ENCODE results near the gene SPACA1. TPM values are rescaled to one million over a fixed set of nuclear protein-coding genes. Genes with fewer than 3 reads are reported as not detected.

Gene SPACA1
- total RNA-seq, 4 donors from 2014 or later = not detected

DNA sequence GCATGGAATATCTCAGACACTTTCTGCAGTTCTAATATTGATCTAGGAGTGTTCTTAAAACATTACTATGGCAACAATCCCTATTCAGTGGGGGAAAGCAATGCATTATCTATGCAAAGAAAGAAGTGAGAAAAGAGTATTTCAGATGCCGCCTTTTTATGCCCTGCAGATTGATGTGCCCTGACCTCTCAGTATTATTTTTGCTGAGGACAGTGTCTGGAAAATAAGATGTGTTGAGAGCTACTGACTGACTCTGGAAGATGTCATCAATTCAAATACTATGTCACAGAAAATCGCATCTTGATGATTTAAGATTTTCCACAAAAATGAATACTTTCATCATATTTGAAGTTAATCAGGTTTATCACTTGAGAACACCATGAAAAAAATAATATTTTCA is 22.9 kb upstream of the SPACA1 start:
- H3K36me3 ChIP-seq = no peaks in the 10 kb centered on the region
- no peak for DNase-seq
- no peak overlapping the region for H3K4me3 ChIP-seq
- H3K27ac ChIP-seq = no peak overlapping the region
- H3K27me3 ChIP-seq = no peaks in the 10 kb centered on the region
- no peak for TF ChIP-seq POLR2A (IDR thresholded peaks at IDR 0.05)
- H3K4me1 ChIP-seq = no peaks in the 10 kb centered on the region
- peaks cover 0 to 4% of the 10 kb centered on the region in 2 donors for H3K9me3 ChIP-seq
- intact Hi-C loops (cut with DNase I; ENCODE audit: low total_unique reads) = no loop called here

DNA sequence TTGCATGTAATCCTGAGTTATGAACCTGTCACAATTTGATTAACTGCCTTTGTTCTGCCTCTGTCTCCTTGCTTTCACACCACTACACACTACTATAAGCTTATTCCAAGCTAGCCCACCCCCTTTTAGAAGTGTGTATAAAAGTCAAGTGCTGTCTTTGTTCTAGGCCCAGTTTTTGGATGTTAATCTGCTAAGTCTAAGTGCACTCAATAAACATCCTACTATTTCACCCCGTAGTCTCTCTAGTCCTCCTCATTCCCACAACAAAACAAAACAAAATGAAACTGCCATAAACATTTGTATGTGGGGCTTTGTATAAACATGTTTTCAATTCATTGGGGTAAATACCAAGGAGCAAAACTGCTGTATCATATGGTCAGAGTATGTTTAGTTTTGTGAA is 16.1 kb upstream of the SPACA1 start:
- no peaks in the 10 kb centered on the region for H3K27me3 ChIP-seq
- intact Hi-C loops (cut with DNase I; ENCODE audit: low total_unique reads) = no loop called here
- H3K4me1 ChIP-seq = no peaks in the 10 kb centered on the region
- no peak for DNase-seq
- no peaks in the 10 kb centered on the region for H3K36me3 ChIP-seq
- TF ChIP-seq, protein P1, sequence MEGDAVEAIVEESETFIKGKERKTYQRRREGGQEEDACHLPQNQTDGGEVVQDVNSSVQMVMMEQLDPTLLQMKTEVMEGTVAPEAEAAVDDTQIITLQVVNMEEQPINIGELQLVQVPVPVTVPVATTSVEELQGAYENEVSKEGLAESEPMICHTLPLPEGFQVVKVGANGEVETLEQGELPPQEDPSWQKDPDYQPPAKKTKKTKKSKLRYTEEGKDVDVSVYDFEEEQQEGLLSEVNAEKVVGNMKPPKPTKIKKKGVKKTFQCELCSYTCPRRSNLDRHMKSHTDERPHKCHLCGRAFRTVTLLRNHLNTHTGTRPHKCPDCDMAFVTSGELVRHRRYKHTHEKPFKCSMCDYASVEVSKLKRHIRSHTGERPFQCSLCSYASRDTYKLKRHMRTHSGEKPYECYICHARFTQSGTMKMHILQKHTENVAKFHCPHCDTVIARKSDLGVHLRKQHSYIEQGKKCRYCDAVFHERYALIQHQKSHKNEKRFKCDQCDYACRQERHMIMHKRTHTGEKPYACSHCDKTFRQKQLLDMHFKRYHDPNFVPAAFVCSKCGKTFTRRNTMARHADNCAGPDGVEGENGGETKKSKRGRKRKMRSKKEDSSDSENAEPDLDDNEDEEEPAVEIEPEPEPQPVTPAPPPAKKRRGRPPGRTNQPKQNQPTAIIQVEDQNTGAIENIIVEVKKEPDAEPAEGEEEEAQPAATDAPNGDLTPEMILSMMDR (IDR thresholded peaks at IDR 0.05) = no peak
- TF ChIP-seq POLR2A (IDR thresholded peaks at IDR 0.05) = no peak
- no peak overlapping the region for H3K27ac ChIP-seq
- peaks cover 0 to 10% of the 10 kb centered on the region in 2 donors for H3K9me3 ChIP-seq
- no peak overlapping the region for H3K4me3 ChIP-seq

DNA sequence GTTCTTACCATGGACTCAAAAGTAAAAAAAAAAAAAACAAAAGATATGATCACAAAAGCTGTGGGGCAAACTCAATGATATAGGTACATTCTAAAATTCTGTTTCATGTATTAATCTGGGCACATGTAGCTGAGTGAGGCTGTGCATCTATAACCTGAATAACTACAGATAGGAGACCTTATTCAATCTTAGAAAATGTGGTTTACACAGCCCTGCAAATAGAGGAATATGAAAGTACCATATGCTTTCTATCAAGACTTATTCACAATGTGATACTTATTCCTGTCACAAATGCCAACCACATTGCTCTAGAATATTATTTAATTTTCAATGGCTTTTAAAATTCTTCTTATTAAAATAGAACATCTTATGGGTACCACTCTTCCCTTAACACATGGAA is 3.1 kb upstream of the SPACA1 start:
- H3K27me3 ChIP-seq = no peaks in the 10 kb centered on the region
- H3K4me3 ChIP-seq = no peak overlapping the region
- no peak for TF ChIP-seq POLR2A (IDR thresholded peaks at IDR 0.05)
- TF ChIP-seq, protein P1 (IDR thresholded peaks at IDR 0.05) = no peak
- intact Hi-C loops (cut with DNase I; ENCODE audit: low total_unique reads) = no loop called here
- no peaks in the 10 kb centered on the region for H3K36me3 ChIP-seq
- H3K9me3 ChIP-seq = no peaks in the 10 kb centered on the region
- H3K27ac ChIP-seq = no peak overlapping the region
- H3K4me1 ChIP-seq = no peaks in the 10 kb centered on the region
- DNase-seq = no peak

DNA sequence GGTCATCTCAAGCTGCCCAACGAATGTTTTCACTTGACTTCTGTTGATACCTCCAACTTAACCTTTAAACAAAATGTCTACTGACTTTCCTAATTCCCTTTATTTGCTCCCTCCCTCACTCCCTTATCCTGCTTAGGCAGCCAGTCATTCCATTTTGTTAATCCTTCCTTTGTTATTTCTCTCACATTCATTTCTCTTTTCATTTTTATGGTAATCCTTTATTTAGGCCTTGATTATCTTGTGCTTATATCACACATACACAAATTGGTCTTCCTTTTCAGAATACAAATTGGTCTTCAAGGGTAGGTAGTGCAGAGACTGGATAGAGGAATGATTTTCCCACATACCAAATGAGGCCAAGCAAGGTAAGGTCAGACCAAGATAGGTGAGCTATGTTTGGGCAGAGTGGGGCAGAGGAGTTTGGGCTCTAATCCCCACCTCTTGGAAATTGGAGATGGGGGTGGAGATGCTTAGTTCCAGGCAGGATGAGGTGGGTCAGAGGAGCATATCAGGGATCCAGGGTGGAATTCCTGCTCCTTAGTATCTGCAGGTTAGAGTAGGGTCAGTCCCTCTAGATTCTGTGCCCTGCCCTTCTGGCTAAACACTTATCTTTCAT is 2.0 kb upstream of the SPACA1 start:
- H3K36me3 ChIP-seq = no peaks in the 10 kb centered on the region
- H3K4me1 ChIP-seq = no peaks in the 10 kb centered on the region
- H3K4me3 ChIP-seq = no peak overlapping the region
- intact Hi-C loops (cut with DNase I; ENCODE audit: low total_unique reads) = no loop called here
- no peaks in the 10 kb centered on the region for H3K27me3 ChIP-seq
- H3K9me3 ChIP-seq = no peaks in the 10 kb centered on the region
- no peak for TF ChIP-seq POLR2A (IDR thresholded peaks at IDR 0.05)
- TF ChIP-seq, protein P1 (IDR thresholded peaks at IDR 0.05) = no peak
- DNase-seq = no peak
- H3K27ac ChIP-seq = no peak overlapping the region

DNA sequence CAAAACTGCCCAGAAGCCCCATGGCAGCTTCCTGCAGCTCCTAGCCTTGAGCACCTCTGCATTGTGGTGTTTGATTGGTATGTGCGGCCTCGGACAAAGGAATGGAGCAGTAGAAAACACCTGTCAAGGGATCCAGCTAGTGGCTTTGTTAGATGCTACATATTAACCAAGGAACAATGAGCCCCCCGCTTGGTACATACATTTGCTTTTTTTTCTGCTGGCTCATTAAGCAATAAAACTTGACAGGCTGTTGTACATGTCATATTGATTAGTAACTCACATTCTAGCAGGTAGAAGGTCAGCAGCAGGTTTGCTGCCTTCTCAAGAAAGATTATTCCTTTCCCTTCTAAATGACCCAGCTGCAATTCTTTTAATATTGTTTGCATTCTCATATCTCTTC is 937 bp downstream of the SPACA1 start:
- no peak overlapping the region for H3K4me3 ChIP-seq
- TF ChIP-seq, protein P1 (IDR thresholded peaks at IDR 0.05) = no peak
- TF ChIP-seq POLR2A (IDR thresholded peaks at IDR 0.05) = no peak

More for the DNA sequence above, 937 bp downstream of the SPACA1 start:
- Histone ChIP-seq H3K27me3 (no peaks in the 10 kb centered on the region), H3K36me3 (no peaks in the 10 kb centered on the region), H3K27ac (no peak overlapping the region), H3K4me1 (no peaks in the 10 kb centered on the region), H3K9me3 (no peaks in the 10 kb centered on the region)
- intact Hi-C loops (cut with DNase I; ENCODE audit: low total_unique reads) = no loop called here
- no peak for DNase-seq
